Neural cell (in vitro differentiated cells): Measurements from ENCODE around the gene IGFBP4. TPM values are rescaled to one million over a fixed set of nuclear protein-coding genes. Genes with fewer than 3 reads are reported as not detected.

Experiments used
- H2AFZ ChIP-seq: fragments of 200-600, 300-800 bp; sonication (generic), shearing (Covaris generic); 2 replicates; pipeline ENCODE4 v1.6.0; 2014; ENCODE audit warnings: low read depth, mild to moderate bottlenecking, antibody characterized with exemption, low read length, moderate library complexity
- H3F3A ChIP-seq: fragments of 200-600 bp; shearing (Covaris generic); 2 replicates; pipeline ENCODE4 v1.6.1; 2016; ENCODE audit warnings: mild to moderate bottlenecking, moderate library complexity, mixed read lengths, antibody characterized with exemption, low read length; ENCODE audit not compliant: insufficient read depth, poor library complexity, severe bottlenecking
- H3K27ac ChIP-seq: fragments of 200-600, 300-800 bp; sonication (generic), shearing (Covaris generic); 2 replicates; pipeline ENCODE4 v1.5.1; 2014; ENCODE audit warnings: mild to moderate bottlenecking, low read length, moderate library complexity
- H3K27me3 ChIP-seq: fragments of 300-800, 200-600 bp; sonication (generic), shearing (Covaris generic); 2 replicates; pipeline ENCODE4 v1.6.0; 2014; ENCODE audit warnings: mild to moderate bottlenecking, low read depth, low read length, moderate library complexity; ENCODE audit not compliant: insufficient read depth
- H3K36me3 ChIP-seq: fragments of 300-800, 200-600 bp; sonication (generic), shearing (Covaris generic); 2 replicates; pipeline ENCODE4 v1.5.1; 2014; ENCODE audit warnings: mild to moderate bottlenecking, antibody characterized with exemption, low read length, moderate library complexity; ENCODE audit not compliant: insufficient read depth
- H3K4me2 ChIP-seq: fragments of 300-800, 200-600 bp; sonication (generic), shearing (Covaris generic); 2 replicates; pipeline ENCODE4 v1.6.0; 2014; ENCODE audit warnings: mild to moderate bottlenecking, low read length
- H3K4me3 ChIP-seq: fragments of 300-800, 200-600 bp; sonication (generic), shearing (Covaris generic); 2 replicates; pipeline ENCODE4 v1.5.1; 2014; ENCODE audit warnings: mild to moderate bottlenecking, low read length, moderate library complexity
- H3K79me2 ChIP-seq: fragments of 200-600 bp; shearing (Covaris generic); replicated peaks from 2 replicates; pipeline ENCODE4 v1.6.0; 2014; ENCODE audit warnings: mild to moderate bottlenecking, low read length, moderate library complexity; ENCODE audit not compliant: insufficient read depth
- H3K9ac ChIP-seq: fragments of 300-800, 200-600 bp; sonication (generic), shearing (Covaris generic); 2 replicates; pipeline ENCODE4 v1.6.1; 2016; ENCODE audit warnings: mild to moderate bottlenecking, low read length, mixed read lengths
- H3K9me2 ChIP-seq: fragments of 200-600 bp; shearing (Covaris generic); 2 replicates; pipeline ENCODE4 v1.6.1; 2016; ENCODE audit warnings: mild to moderate bottlenecking, low read length, mixed read lengths; ENCODE audit not compliant: insufficient read depth
- H3K9me3 ChIP-seq: fragments of 200-600, 300-800 bp; sonication (generic), shearing (Covaris generic); 2 replicates; pipeline ENCODE4 v1.6.1; 2016; ENCODE audit warnings: mild to moderate bottlenecking, mixed run types, low read length, moderate library complexity, mixed read lengths
- H4K20me1 ChIP-seq: fragments of 200-600 bp; shearing (Covaris generic); 2 replicates; pipeline ENCODE4 v1.6.1; 2016; ENCODE audit warnings: mild to moderate bottlenecking, mixed run types; ENCODE audit not compliant: insufficient read depth
- CTCF ChIP-seq: fragments of 450-650 bp; IDR thresholded peaks from 2 replicates; pipeline ENCODE4 v1.5.1; 2014; ENCODE audit warnings: antibody characterized with exemption, mild to moderate bottlenecking, moderate library complexity; ENCODE audit not compliant: poor library complexity, severe bottlenecking
- EP300 ChIP-seq: fragments of 450-650 bp; conservative IDR thresholded peaks from 2 replicates; pipeline ENCODE4 v1.6.1; 2014; ENCODE audit warnings: antibody characterized with exemption, mild to moderate bottlenecking, moderate library complexity; ENCODE audit not compliant: poor library complexity, severe bottlenecking
- EZH2 ChIP-seq: fragments of 200-600, 300-800 bp; shearing (Covaris generic), sonication (generic); IDR thresholded peaks from 2 replicates; pipeline ENCODE4 v1.6.1; 2014; ENCODE audit warnings: antibody characterized with exemption, low read length, borderline replicate concordance, mild to moderate bottlenecking; ENCODE audit not compliant: insufficient read depth, poor library complexity, severe bottlenecking
- MXI1 ChIP-seq: fragments of 450-650 bp; conservative IDR thresholded peaks from 2 replicates; pipeline ENCODE4 v1.6.1; 2014; ENCODE audit warnings: antibody characterized with exemption, mild to moderate bottlenecking; ENCODE audit not compliant: poor library complexity, severe bottlenecking
- POLR2AphosphoS5 ChIP-seq: IDR thresholded peaks from 2 replicates; pipeline ENCODE4 v1.6.1; 2012
- RAD21 ChIP-seq: fragments of 450-650 bp; conservative IDR thresholded peaks from 2 replicates; pipeline ENCODE4 v1.6.1; 2014; ENCODE audit warnings: antibody characterized with exemption, mild to moderate bottlenecking, moderate library complexity
- REST ChIP-seq: IDR thresholded peaks from 2 replicates; pipeline ENCODE4 v1.6.1; 2012; ENCODE audit warnings: borderline replicate concordance
- SMC3 ChIP-seq: fragments of 450-650 bp; conservative IDR thresholded peaks from 2 replicates; pipeline ENCODE4 v1.6.1; 2014; ENCODE audit warnings: antibody characterized with exemption, mild to moderate bottlenecking, moderate library complexity; ENCODE audit not compliant: poor library complexity
- TAF1 ChIP-seq: IDR thresholded peaks from 2 replicates; pipeline ENCODE4 v1.6.1; 2012; ENCODE audit warnings: low read depth
- polyA plus RNA-seq: library from polyadenylated mRNA; depleted of rRNA; stranded (reverse); fragments of >200 nt; gene quantifications from 2 replicates; pipeline ENCODE4 v1.2.3, GENCODE V29; 2014

Gene IGFBP4
- polyA plus RNA-seq, 1 donor from 2014 or later, result 1.3 TPM

- TF ChIP-seq REST, result no peak
- no peak for TF ChIP-seq EP300
- H3K27ac ChIP-seq, result no peak overlapping the region
- H3K4me2 ChIP-seq, result no peak overlapping the region
- H3K36me3 ChIP-seq, result no peaks in the 10 kb centered on the region
- H3K79me2 ChIP-seq, result no peaks in the 10 kb centered on the region
- no peak overlapping the region for H3K9ac ChIP-seq
- no peaks in the 10 kb centered on the region for H3K27me3 ChIP-seq
- H3K4me3 ChIP-seq, result no peak overlapping the region
- no peaks in the 10 kb centered on the region for H3K9me2 ChIP-seq
- H4K20me1 ChIP-seq, result no peaks in the 10 kb centered on the region
- no peaks in the 10 kb centered on the region for H3F3A ChIP-seq
- no peaks in the 10 kb centered on the region for H3K9me3 ChIP-seq
- H2AFZ ChIP-seq, result no peak overlapping the region
Measured at GRCh38 chr17:40486522-40487370, 43.5 kb downstream of the IGFBP4 start.

- Histone ChIP-seq H3F3A (no peaks in the 10 kb centered on the region), H3K9me3 (no peaks in the 10 kb centered on the region), H2AFZ (no peak overlapping the region), H3K9ac (no peak overlapping the region), H3K36me3 (no peaks in the 10 kb centered on the region), H4K20me1 (no peaks in the 10 kb centered on the region), H3K4me3 (no peak overlapping the region), H3K27ac (no peak overlapping the region), H3K27me3 (no peaks in the 10 kb centered on the region), H3K4me2 (no peak overlapping the region), H3K9me2 (no peaks in the 10 kb centered on the region), H3K79me2 (no peaks in the 10 kb centered on the region)
- TF ChIP-seq SMC3 (no peak), POLR2AphosphoS5 (no peak), CTCF (no peak), REST (no peak), RAD21 (no peak), EP300 (no peak), TAF1 (no peak), EZH2 (no peak), MXI1 (no peak)
Measured at GRCh38 chr17:40487371-40488020, 44.2 kb downstream of the IGFBP4 start.
